Endothelial cell of umbilical vein (primary cell): ENCODE measurements around the gene DACT1. TPM values are rescaled to one million over a fixed set of nuclear protein-coding genes. Genes with fewer than 3 reads are reported as not detected.

Source experiments
- BruUV-seq: library from RNA; stranded (reverse); fragments of 400-500 nt; replicated peaks from 2 replicates; lab custom pipeline; 2021; lab: Mats Ljungman, UMichigan
- CTCF ChIA-PET: fragments of 300-600, 350-600 bp; sonication (Branson Sonifier 250); formaldehyde crosslinking; loops from one replicate; lab custom pipeline; 2021; ENCODE audit warnings: antibody characterized with exemption, inconsistent platforms; lab: Charles Lee
- POLR2A ChIA-PET: fragments of 300-600, 350-600 bp; sonication (Branson Sonifier 250); formaldehyde crosslinking; loops from one replicate; lab custom pipeline; 2021; ENCODE audit warnings: antibody characterized with exemption, inconsistent platforms; lab: Charles Lee
- DNase-seq: peaks from one replicate; pipeline ENCODE4 v3.0.0-alpha.2; 2011; ENCODE audit warnings: low read depth, low spot score
- FAIRE-seq: peaks from 2 replicates; lab custom pipeline; 2011; peaks lifted over from hg19 to GRCh38; lab: Jason Lieb, UNC
- H2AFZ ChIP-seq: 2 replicates; pipeline ENCODE4 v1.6.0; 2012; ENCODE audit warnings: low read depth, low read length, control low read depth, inconsistent platforms
- H3K27ac ChIP-seq: 2 replicates; pipeline ENCODE4 v1.5.1; 2011; ENCODE audit warnings: low read depth, mild to moderate bottlenecking, control low read depth, low read length, moderate library complexity; ENCODE audit not compliant: insufficient read depth
- H3K27me3 ChIP-seq, 2 experiments: 2 replicates each; pipeline versions ENCODE4 v1.6.0 to v1.6.1; 2011; ENCODE audit warnings: low read length in 2 of 2, mixed read lengths in 1 of 2; ENCODE audit not compliant: control insufficient read depth in 2 of 2, insufficient read depth in 2 of 2
- H3K36me3 ChIP-seq, 2 experiments: 2 replicates in 1 of 2; 3 replicates in 1 of 2; pipeline ENCODE4 v1.5.1; 2011; ENCODE audit warnings: low read length in 2 of 2, mild to moderate bottlenecking in 1 of 2, moderate library complexity in 1 of 2; ENCODE audit not compliant: control insufficient read depth in 2 of 2, insufficient read depth in 2 of 2; ENCODE audit errors: extremely low read depth in 1 of 2
- H3K4me1 ChIP-seq: 3 replicates; pipeline ENCODE4 v1.5.1; 2011; ENCODE audit warnings: mild to moderate bottlenecking, low read length; ENCODE audit not compliant: control insufficient read depth, insufficient read depth; ENCODE audit errors: extremely low read depth
- H3K4me2 ChIP-seq: 2 replicates; pipeline ENCODE4 v1.6.1; 2011; ENCODE audit warnings: low read length, control low read depth, mixed read lengths; ENCODE audit not compliant: insufficient read depth
- H3K4me3 ChIP-seq, 3 experiments: fragments of 200-600 bp in 1 of 3; sonication (generic), shearing (Covaris generic) in 1 of 3; replicated peaks in 1 of 3; 2 replicates each; pipeline ENCODE4 v1.5.1; 2011 to 2016; ENCODE audit warnings: control low read depth in 3 of 3, low read length in 3 of 3, mild to moderate bottlenecking in 2 of 3, inconsistent platforms in 1 of 3, low read depth in 1 of 3, moderate library complexity in 1 of 3; ENCODE audit not compliant: insufficient read depth in 1 of 3
- H3K79me2 ChIP-seq: 2 replicates; pipeline ENCODE4 v1.6.0; 2012; ENCODE audit warnings: low read length, inconsistent platforms; ENCODE audit not compliant: control insufficient read depth, insufficient read depth
- H3K9ac ChIP-seq: replicated peaks from 2 replicates; pipeline ENCODE3; 2011; ENCODE audit warnings: low read length, control low read depth; ENCODE audit not compliant: insufficient read depth; ENCODE audit errors: extremely low read depth
- H3K9me1 ChIP-seq: replicated peaks from 3 replicates; pipeline ENCODE4 v1.6.0; 2011; ENCODE audit warnings: mild to moderate bottlenecking, low read length; ENCODE audit not compliant: control insufficient read depth, insufficient read depth; ENCODE audit errors: extremely low read depth
- H3K9me3 ChIP-seq: replicated peaks from 2 replicates; pipeline ENCODE4 v1.5.1; 2012; ENCODE audit warnings: low read length, inconsistent platforms; ENCODE audit not compliant: control insufficient read depth, insufficient read depth
- H4K20me1 ChIP-seq: replicated peaks from 2 replicates; pipeline ENCODE3; 2011; ENCODE audit warnings: mild to moderate bottlenecking, low read length; ENCODE audit not compliant: control insufficient read depth, insufficient read depth; ENCODE audit errors: extremely low read depth
- CTCF ChIP-seq, 2 donors: IDR thresholded peaks; 1 replicate in 1 of 2; 2 replicates in 1 of 2; pipeline ENCODE4 v1.5.1; 2011; ENCODE audit warnings: low read length in 2 of 2, mild to moderate bottlenecking in 2 of 2, moderate library complexity in 2 of 2, control low read depth in 1 of 2, inconsistent platforms in 1 of 2, low read depth in 1 of 2; ENCODE audit not compliant: insufficient read depth in 1 of 2; ENCODE audit errors: extremely low read depth in 1 of 2
- EZH2 ChIP-seq: IDR thresholded peaks from 2 replicates; pipeline ENCODE4 v1.6.1; 2012; ENCODE audit warnings: borderline replicate concordance, low read depth, mild to moderate bottlenecking, moderate library complexity, low read length, inconsistent platforms; ENCODE audit not compliant: severe bottlenecking
- FOS ChIP-seq: IDR thresholded peaks from 2 replicates; pipeline ENCODE4 v1.6.1; 2011; ENCODE audit warnings: mild to moderate bottlenecking, low read length, moderate library complexity, borderline replicate concordance; ENCODE audit not compliant: insufficient read depth
- GATA2 ChIP-seq: IDR thresholded peaks from 2 replicates; pipeline ENCODE4 v1.7.0; 2011; ENCODE audit warnings: low read depth, mild to moderate bottlenecking, moderate library complexity, mixed read lengths, low read length; ENCODE audit not compliant: insufficient read length, insufficient read depth
- JUN ChIP-seq: IDR thresholded peaks from 2 replicates; pipeline ENCODE4 v1.6.1; 2011; ENCODE audit warnings: borderline replicate concordance, low read depth; ENCODE audit not compliant: insufficient read length, insufficient read depth
- MAX ChIP-seq: IDR thresholded peaks from 2 replicates; pipeline ENCODE4 v1.6.1; 2011; ENCODE audit not compliant: insufficient read depth, insufficient read length
- MYC ChIP-seq: IDR thresholded peaks from one replicate; pipeline ENCODE4 v1.6.1; 2011; ENCODE audit warnings: mild to moderate bottlenecking, low read depth, low read length
- POLR2A ChIP-seq: IDR thresholded peaks from 2 replicates; pipeline ENCODE4 v1.6.1; 2012; ENCODE audit warnings: low read depth, mild to moderate bottlenecking, control low read depth, low read length
- dilution Hi-C: fragments of 300-500 bp; cut with MboI; formaldehyde crosslinking; loops from one replicate; pipeline ENCODE4 v1.15.0; 2019; ENCODE audit warnings: low sequenced_read_pairs; ENCODE audit not compliant: extremely low pct_ligation_motif_present
- intact Hi-C: fragments of 100-400 bp; cut with micrococcal nuclease; formaldehyde crosslinking; loops from one replicate; pipeline ENCODE4 v1.10.0; 2022
- polyA plus RNA-seq, 4 experiments: library from polyadenylated mRNA; depleted of rRNA in 3 of 4; stranded (reverse) in 3 of 4; unstranded in 1 of 4; fragments of >200 nt; gene quantifications; 2 replicates each; pipeline versions ENCODE4 v1.2.1 to v1.2.3, GENCODE V29; 2011 to 2012; ENCODE audit warnings: missing spikeins in 1 of 4
- total RNA-seq: library from RNA; stranded (reverse); gene quantifications from 2 replicates; pipeline ENCODE4 v1.2.3, GENCODE V29; 2021

The DACT1 gene
- total and polyA plus RNA-seq, 2 donors (not counting 3 experiments of a cell fraction or from before 2014, with no cell fraction given): 0.21 to 0.27 TPM

GRCh38 chr14:58635091-58635830 lies 2.5 kb upstream of the DACT1 start:
- H2AFZ ChIP-seq: no peak overlapping the region
- BruUV-seq: no TSS peak
- H3K9me3 ChIP-seq: no peaks in the 10 kb centered on the region
- no peaks in the 10 kb centered on the region for H3K9me1 ChIP-seq
- no peaks in the 10 kb centered on the region for H4K20me1 ChIP-seq
- intact Hi-C loops (no loop called here), dilution Hi-C loops (no loop called here)
- no peak for TF ChIP-seq JUN
- TF ChIP-seq GATA2: no peak
- TF ChIP-seq CTCF (IDR thresholded peaks at IDR 0.05; ENCODE audit: extremely low read depth in 1 of 2, insufficient read depth in 1 of 2, low read depth in 1 of 2, low read length in 2 of 2): no peak
- no peak for TF ChIP-seq FOS
- no peak for TF ChIP-seq MAX
- TF ChIP-seq MYC: no peak
- no peak for TF ChIP-seq POLR2A
- TF ChIP-seq EZH2: no peak
- H3K27ac ChIP-seq: no peak overlapping the region
- ChIA-PET POLR2A (interaction anchor here (0.8 kb wide), 1 partner anchor 134 kb away, joined by 6 read pairs; no protein-coding TSS in a partner anchor), CTCF (interaction anchor here (0.9 to 8.8 kb wide), 5 partner anchors 8 to 808 kb away, joined by 3 to 93 read pairs (median 3); no protein-coding TSS in a partner anchor)
- FAIRE-seq (no peak), DNase-seq (no peak)
- H3K9ac ChIP-seq: no peak overlapping the region
- no peaks in the 10 kb centered on the region for H3K79me2 ChIP-seq
- H3K4me2 ChIP-seq: no peak overlapping the region
- H3K4me1 ChIP-seq: peaks cover 8% of the 10 kb centered on the region
- peaks cover 40 to 65% of the 10 kb centered on the region in 2 experiments for H3K27me3 ChIP-seq
- H3K4me3 ChIP-seq: no peak overlapping the region
- H3K36me3 ChIP-seq: no peaks in the 10 kb centered on the region
